ENCODE data around the gene CXCL12.
A peak's percentile ranks its signal among the peaks of the same experiment; 100 is the strongest.

CXCL12 gene

GRCh38 chr10:44398747-44399658 lies 14.1 kb upstream of the CXCL12 start:
- DNase-seq: no peak

GRCh38 chr10:44398271-44398670 lies 13.4 kb upstream of the CXCL12 start:
- DNase-seq: no peak

- no peak for DNase-seq
Observed at GRCh38 chr10:44397476-44398225, 12.8 kb upstream of the CXCL12 start.

GRCh38 chr10:44396671-44397191 lies 11.8 kb upstream of the CXCL12 start:
- no peak for DNase-seq

GRCh38 chr10:44395902-44396670 lies 11.2 kb upstream of the CXCL12 start:
- no peak for DNase-seq

- DNase-seq: no peak
Observed at GRCh38 chr10:44395396-44395795, 10.5 kb upstream of the CXCL12 start.

- DNase-seq: no peak
Observed at GRCh38 chr10:44394696-44395381, 9.9 kb upstream of the CXCL12 start.

GRCh38 chr10:44393834-44394547 lies 9.1 kb upstream of the CXCL12 start:
- DNase-seq: no peak

- DNase-seq: no peak
Observed at GRCh38 chr10:44393051-44393630, 8.2 kb upstream of the CXCL12 start.

GRCh38 chr10:44392420-44392819 lies 7.5 kb upstream of the CXCL12 start:
- DNase-seq: no peak

GRCh38 chr10:44391981-44392380 lies 7.1 kb upstream of the CXCL12 start:
- DNase-seq: no peak

GRCh38 chr10:44390585-44391072 lies 5.7 kb upstream of the CXCL12 start:
- no peak for DNase-seq

GRCh38 chr10:44389556-44389955 lies 4.7 kb upstream of the CXCL12 start:
- DNase-seq: no peak

- DNase-seq: no peak
Observed at GRCh38 chr10:44389150-44389549, 4.3 kb upstream of the CXCL12 start.

GRCh38 chr10:44388641-44389040 lies 3.7 kb upstream of the CXCL12 start:
- no peak for DNase-seq

GRCh38 chr10:44387853-44388251 lies 3.0 kb upstream of the CXCL12 start:
- DNase-seq: peak; percentile 33

GRCh38 chr10:44386546-44387052 lies 1.7 kb upstream of the CXCL12 start:
- peak; percentile 75 for DNase-seq

- peak; percentile 50 for DNase-seq
Observed at GRCh38 chr10:44385696-44386441, 972 bp upstream of the CXCL12 start.

- peak; percentile 50 for DNase-seq
Observed at GRCh38 chr10:44384601-44385025, 284 bp downstream of the CXCL12 start.

Measured in activated CD8-positive, alpha-beta memory T cell treated with anti-CD3 and anti-CD28 coated beads, Interleukin-2, amount 50 U/mL, for 48 hours (primary cell).